Heart left ventricle (tissue), 13 donors: ENCODE measurements around the gene MUCL1.

ENCODE experiments used
- POLR2A ChIP-seq, 2 donors: fragments of 450-650 bp; IDR thresholded peaks; one replicate each; pipeline ENCODE4 v1.6.1; 2017; ENCODE audit warnings: antibody characterized with exemption in 2 of 2, mild to moderate bottlenecking in 2 of 2, moderate library complexity in 2 of 2
- TF ChIP-seq, protein P1 (sequence below), 12 donors: fragments of 200-600 bp; sonication (generic) in 4 of 12; IDR thresholded peaks; one replicate each; pipeline versions ENCODE4 v1.5.0 to v1.8.0; 2018 to 2022; ENCODE audit warnings: antibody characterized with exemption in 12 of 12, mild to moderate bottlenecking in 5 of 12
- donor health status: ischemic (EF 13 %, LVEDD 7.1; RV severe dilation, severe dysfunction).
- donor health status: DM: no; HTN: yes; CAD: no.
- donor health status: DM: no; HTN: no; CAD: no.
- donor health status: ischemic (EF 25% LVEDD 6.9; RV normal size, moderate dysfunction).
- donor health status: ischemic (EF 25% LVEDD 5.7; RV mildly dilated, moderate dysfunction).
- donor health status: ischemic (EF 35%, LVEDD 5.7; RV mildly dilated, moderate dysfunction).
- donor health status: nonischemic (EF 11% LVEDD 7.7; RV severe dilation, severe dysfunction).
- donor health status: DM: yes; HTN: yes; CAD: no.
- donor health status: PGD.
- donor health status: ischemic (EF 29% LVEDD 5.4; RV normal size, mild dysfunction).
- donor health status: nonischemic (EF 23%, LVEDD 6.1; RV moderate dilation, normal function).

DNA sequence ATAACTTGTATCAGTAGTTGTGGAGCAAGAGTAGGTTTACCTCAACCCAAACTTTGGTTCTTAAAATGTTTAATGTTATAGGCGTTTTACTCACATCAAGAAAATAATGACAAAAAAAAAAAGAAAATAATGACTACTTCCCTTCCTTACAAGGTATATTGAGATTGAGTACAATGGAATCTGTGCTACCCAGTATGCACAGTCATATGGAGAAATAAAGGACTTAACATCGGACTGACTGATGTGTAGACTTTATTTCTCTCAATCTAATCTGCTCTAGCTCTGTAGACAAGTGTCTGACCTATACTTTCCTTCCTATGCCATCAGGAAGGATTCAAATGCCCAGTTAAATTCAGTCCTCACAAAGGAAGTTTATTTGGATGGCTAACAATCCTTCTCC, 14.4 kb downstream of the MUCL1 start:
- TF ChIP-seq, protein P1, sequence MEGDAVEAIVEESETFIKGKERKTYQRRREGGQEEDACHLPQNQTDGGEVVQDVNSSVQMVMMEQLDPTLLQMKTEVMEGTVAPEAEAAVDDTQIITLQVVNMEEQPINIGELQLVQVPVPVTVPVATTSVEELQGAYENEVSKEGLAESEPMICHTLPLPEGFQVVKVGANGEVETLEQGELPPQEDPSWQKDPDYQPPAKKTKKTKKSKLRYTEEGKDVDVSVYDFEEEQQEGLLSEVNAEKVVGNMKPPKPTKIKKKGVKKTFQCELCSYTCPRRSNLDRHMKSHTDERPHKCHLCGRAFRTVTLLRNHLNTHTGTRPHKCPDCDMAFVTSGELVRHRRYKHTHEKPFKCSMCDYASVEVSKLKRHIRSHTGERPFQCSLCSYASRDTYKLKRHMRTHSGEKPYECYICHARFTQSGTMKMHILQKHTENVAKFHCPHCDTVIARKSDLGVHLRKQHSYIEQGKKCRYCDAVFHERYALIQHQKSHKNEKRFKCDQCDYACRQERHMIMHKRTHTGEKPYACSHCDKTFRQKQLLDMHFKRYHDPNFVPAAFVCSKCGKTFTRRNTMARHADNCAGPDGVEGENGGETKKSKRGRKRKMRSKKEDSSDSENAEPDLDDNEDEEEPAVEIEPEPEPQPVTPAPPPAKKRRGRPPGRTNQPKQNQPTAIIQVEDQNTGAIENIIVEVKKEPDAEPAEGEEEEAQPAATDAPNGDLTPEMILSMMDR (IDR thresholded peaks at IDR 0.05), result no peak
- no peak for TF ChIP-seq POLR2A (IDR thresholded peaks at IDR 0.05)
